SU-DHL-6 (cell line): Measurements from ENCODE around the gene HEYL.

Experiments used
- H2AFZ ChIP-seq: fragments of 200-600 bp; sonication (generic); 2 replicates; pipeline ENCODE4 v1.6.1; 2014; ENCODE audit warnings: low read depth, mild to moderate bottlenecking, moderate library complexity, mixed read lengths, antibody characterized with exemption, low read length; ENCODE audit not compliant: severe bottlenecking
- H3F3A ChIP-seq: fragments of 200-600 bp; shearing (Covaris generic); 2 replicates; pipeline ENCODE4 v1.6.0; 2016; ENCODE audit warnings: antibody characterized with exemption, mild to moderate bottlenecking; ENCODE audit not compliant: insufficient read depth
- H3K27ac ChIP-seq: fragments of 200-600 bp; sonication (generic); 2 replicates; pipeline ENCODE4 v1.5.1; 2016; ENCODE audit warnings: low read depth, mild to moderate bottlenecking, low read length, moderate library complexity, mixed read lengths
- H3K27me3 ChIP-seq: fragments of 200-600 bp; sonication (generic), shearing (Covaris generic); 2 replicates; pipeline ENCODE4 v1.6.0; 2014; ENCODE audit warnings: mild to moderate bottlenecking, low read length
- H3K36me3 ChIP-seq: fragments of 200-600 bp; sonication (generic); 2 replicates; pipeline ENCODE4 v1.6.1; 2014; ENCODE audit warnings: mild to moderate bottlenecking, low read length, mixed read lengths
- H3K4me2 ChIP-seq: fragments of 300-600, 200-600 bp; shearing (Covaris generic), sonication (generic); 2 replicates; pipeline ENCODE4 v1.6.0; 2014; ENCODE audit warnings: low read length, low read depth, mild to moderate bottlenecking; ENCODE audit not compliant: poor library complexity, severe bottlenecking
- H3K4me3 ChIP-seq: fragments of 200-600 bp; sonication (generic); 2 replicates; pipeline ENCODE4 v1.5.1; 2014; ENCODE audit warnings: antibody characterized with exemption, low read length, mild to moderate bottlenecking, mixed read lengths; ENCODE audit not compliant: insufficient read depth, poor library complexity, severe bottlenecking
- H3K79me2 ChIP-seq: fragments of 200-600 bp; sonication (generic); 2 replicates; pipeline ENCODE4 v1.6.1; 2014; ENCODE audit warnings: mild to moderate bottlenecking, low read length, moderate library complexity; ENCODE audit not compliant: insufficient read depth
- H3K9ac ChIP-seq: fragments of 200-600 bp; sonication (generic); 2 replicates; pipeline ENCODE4 v1.7.0; 2014; ENCODE audit warnings: mild to moderate bottlenecking, low read length
- H3K9me2 ChIP-seq: fragments of 200-600 bp; sonication (generic); replicated peaks from 2 replicates; pipeline ENCODE4 v1.6.1; 2014; ENCODE audit warnings: low read length; ENCODE audit not compliant: insufficient read depth
- H3K9me3 ChIP-seq: fragments of 200-600 bp; sonication (generic); 2 replicates; pipeline ENCODE4 v1.6.1; 2014; ENCODE audit warnings: low read length, mixed read lengths; ENCODE audit not compliant: insufficient read depth
- H4K20me1 ChIP-seq: fragments of 200-600 bp; sonication (generic); 2 replicates; pipeline ENCODE4 v1.6.1; 2014; ENCODE audit warnings: low read depth, mild to moderate bottlenecking, antibody characterized with exemption, low read length, moderate library complexity, mixed read lengths
- CTCF ChIP-seq: fragments of 200-600 bp; sonication (generic); IDR thresholded peaks from one replicate; pipeline ENCODE4 v1.5.1; 2017; ENCODE audit warnings: antibody characterized with exemption, mild to moderate bottlenecking, low read length, moderate library complexity; ENCODE audit not compliant: insufficient read depth, poor library complexity, severe bottlenecking
- EZH2phosphoT487 ChIP-seq: fragments of 200-600 bp; sonication (generic), shearing (Covaris generic); conservative IDR thresholded peaks from 2 replicates; pipeline ENCODE4 v1.6.1; 2018; ENCODE audit warnings: mild to moderate bottlenecking, antibody characterized with exemption, low read length, moderate library complexity, mixed read lengths

Gene HEYL

GRCh38 chr1:39666772-39667171, 27.3 kb upstream of the HEYL start:
- H2AFZ ChIP-seq, result no peak overlapping the region
- H3K27ac ChIP-seq, result no peak overlapping the region
- no peaks in the 10 kb centered on the region for H3K9me3 ChIP-seq
- H3K9me2 ChIP-seq, result no peaks in the 10 kb centered on the region
- no peaks in the 10 kb centered on the region for H3K36me3 ChIP-seq
- TF ChIP-seq EZH2phosphoT487, result no peak
- no peak for TF ChIP-seq CTCF
- H3K27me3 ChIP-seq, result no peaks in the 10 kb centered on the region
- H4K20me1 ChIP-seq, result no peaks in the 10 kb centered on the region
- H3K79me2 ChIP-seq, result no peaks in the 10 kb centered on the region
- H3K9ac ChIP-seq, result no peak overlapping the region
- H3K4me2 ChIP-seq, result no peak overlapping the region
- no peak overlapping the region for H3K4me3 ChIP-seq
- H3F3A ChIP-seq, result no peaks in the 10 kb centered on the region

- Histone ChIP-seq H3K9me3 (no peaks in the 10 kb centered on the region), H3K27me3 (no peaks in the 10 kb centered on the region)
Observed at GRCh38 chr1:39663559-39663958, 24.1 kb upstream of the HEYL start.

GRCh38 chr1:39662861-39663260, 23.4 kb upstream of the HEYL start:
- Histone ChIP-seq H3K27me3 (no peaks in the 10 kb centered on the region), H3K9me3 (no peaks in the 10 kb centered on the region), H3K9ac (no peak overlapping the region), H3K4me2 (no peak overlapping the region), H3K27ac (no peak overlapping the region), H3F3A (no peaks in the 10 kb centered on the region), H3K9me2 (no peaks in the 10 kb centered on the region), H2AFZ (no peak overlapping the region), H3K36me3 (no peaks in the 10 kb centered on the region), H4K20me1 (no peaks in the 10 kb centered on the region), H3K79me2 (no peaks in the 10 kb centered on the region), H3K4me3 (no peak overlapping the region)
- TF ChIP-seq EZH2phosphoT487 (no peak), CTCF (no peak)

More at GRCh38 chr1:39663559-39663958, 24.1 kb upstream of the HEYL start:
- Histone ChIP-seq H4K20me1 (no peaks in the 10 kb centered on the region), H3K36me3 (no peaks in the 10 kb centered on the region), H3K79me2 (no peaks in the 10 kb centered on the region), H3F3A (no peaks in the 10 kb centered on the region), H2AFZ (no peak overlapping the region), H3K9me2 (no peaks in the 10 kb centered on the region), H3K9ac (no peak overlapping the region), H3K4me3 (no peak overlapping the region), H3K4me2 (no peak overlapping the region), H3K27ac (no peak overlapping the region)
- no peak for TF ChIP-seq CTCF
- TF ChIP-seq EZH2phosphoT487, result no peak
